DOHH2 (cell line): Measurements from ENCODE around the gene BMP6.

ENCODE experiments used
- H3F3A ChIP-seq: fragments of 200-600 bp; sonication (generic), shearing (Covaris generic); 2 replicates; pipeline ENCODE4 v1.6.0; 2016; ENCODE audit warnings: antibody characterized with exemption, mild to moderate bottlenecking; ENCODE audit not compliant: control insufficient read depth, insufficient read depth
- H3K27ac ChIP-seq: fragments of 200-600 bp; sonication (generic); 2 replicates; pipeline ENCODE4 v1.5.1; 2014; ENCODE audit warnings: low read depth, mild to moderate bottlenecking, low read length, moderate library complexity
- H3K27me3 ChIP-seq: fragments of 200-600 bp; sonication (generic); 2 replicates; pipeline ENCODE4 v1.6.1; 2014; ENCODE audit warnings: mild to moderate bottlenecking, low read length, mixed read lengths; ENCODE audit not compliant: control insufficient read depth
- H3K36me3 ChIP-seq: fragments of 200-600 bp; sonication (generic); 2 replicates; pipeline ENCODE4 v1.6.1; 2014; ENCODE audit warnings: mild to moderate bottlenecking, low read length, moderate library complexity, mixed read lengths; ENCODE audit not compliant: control insufficient read depth
- H3K4me1 ChIP-seq: fragments of 200-600 bp; sonication (generic); 2 replicates; pipeline ENCODE4 v1.6.1; 2014; ENCODE audit warnings: mild to moderate bottlenecking, low read length, mixed read lengths; ENCODE audit not compliant: control insufficient read depth
- H3K4me2 ChIP-seq: fragments of 200-600 bp; sonication (generic); 2 replicates; pipeline ENCODE4 v1.6.0; 2014; ENCODE audit warnings: mild to moderate bottlenecking, low read length, moderate library complexity
- H3K4me3 ChIP-seq: fragments of 200-600 bp; sonication (generic); 2 replicates; pipeline ENCODE4 v1.5.1; 2014; ENCODE audit warnings: mild to moderate bottlenecking, low read length, mixed read lengths
- H3K79me2 ChIP-seq: fragments of 200-600 bp; sonication (generic); 2 replicates; pipeline ENCODE4 v1.6.1; 2014; ENCODE audit warnings: mild to moderate bottlenecking, low read length, mixed read lengths; ENCODE audit not compliant: control insufficient read depth
- H3K9me2 ChIP-seq: fragments of 200-600 bp; sonication (generic); replicated peaks from 2 replicates; pipeline ENCODE4 v1.6.1; 2014; ENCODE audit warnings: mild to moderate bottlenecking, low read length, mixed read lengths; ENCODE audit not compliant: control insufficient read depth
- H3K9me3 ChIP-seq: fragments of 200-600 bp; sonication (generic); 2 replicates; pipeline ENCODE4 v1.6.1; 2014; ENCODE audit warnings: antibody characterized with exemption, low read length, mixed read lengths; ENCODE audit not compliant: control insufficient read depth, insufficient read depth
- H4K20me1 ChIP-seq: fragments of 200-600 bp; sonication (generic); 2 replicates; pipeline ENCODE4 v1.6.0; 2014; ENCODE audit warnings: low read depth, mild to moderate bottlenecking, antibody characterized with exemption, low read length, moderate library complexity; ENCODE audit not compliant: control insufficient read depth, insufficient read depth
- EZH2phosphoT487 ChIP-seq: fragments of 200-600 bp; sonication (generic); IDR thresholded peaks from 2 replicates; pipeline ENCODE4 v1.6.1; 2017; ENCODE audit warnings: borderline replicate concordance, mild to moderate bottlenecking, antibody characterized with exemption, low read length, moderate library complexity, mixed read lengths
- TF ChIP-seq, protein P1 (sequence below): fragments of 200-600 bp; sonication (generic); IDR thresholded peaks from one replicate; pipeline ENCODE4 v1.5.1; 2014; ENCODE audit warnings: antibody characterized with exemption, mild to moderate bottlenecking, low read depth, low read length; ENCODE audit not compliant: poor library complexity, severe bottlenecking

Gene BMP6

DNA sequence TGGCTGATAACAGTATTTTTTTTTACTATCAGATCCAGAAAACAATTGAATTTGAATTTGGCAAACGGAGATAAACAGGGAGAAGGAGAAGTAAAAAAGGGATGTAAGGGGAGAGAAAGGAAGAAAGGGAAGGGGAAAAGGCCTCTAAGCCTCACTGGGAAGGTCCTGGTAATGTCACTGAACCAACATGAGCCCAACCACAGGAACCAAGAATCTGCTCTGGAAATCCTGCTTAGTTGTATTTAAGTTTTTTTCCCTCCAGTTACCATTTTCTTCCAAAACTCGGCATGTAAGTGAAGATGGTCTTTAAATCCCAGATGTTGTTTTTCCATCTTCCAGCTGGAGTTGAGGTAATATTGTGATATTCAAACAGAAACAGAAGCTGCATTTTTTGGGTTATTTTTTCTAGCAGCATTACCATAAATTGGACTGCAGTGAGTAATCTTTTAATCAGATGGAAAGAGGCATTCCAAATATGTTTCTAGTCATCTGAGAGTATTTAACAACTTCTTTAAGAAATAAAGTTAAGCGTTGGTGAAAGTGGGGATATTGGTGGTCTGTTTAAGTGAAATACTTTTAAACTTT, 93.6 kb downstream of the BMP6 start:
- H3K4me2 ChIP-seq = no peak overlapping the region
- H3K79me2 ChIP-seq = no peaks in the 10 kb centered on the region

DNA sequence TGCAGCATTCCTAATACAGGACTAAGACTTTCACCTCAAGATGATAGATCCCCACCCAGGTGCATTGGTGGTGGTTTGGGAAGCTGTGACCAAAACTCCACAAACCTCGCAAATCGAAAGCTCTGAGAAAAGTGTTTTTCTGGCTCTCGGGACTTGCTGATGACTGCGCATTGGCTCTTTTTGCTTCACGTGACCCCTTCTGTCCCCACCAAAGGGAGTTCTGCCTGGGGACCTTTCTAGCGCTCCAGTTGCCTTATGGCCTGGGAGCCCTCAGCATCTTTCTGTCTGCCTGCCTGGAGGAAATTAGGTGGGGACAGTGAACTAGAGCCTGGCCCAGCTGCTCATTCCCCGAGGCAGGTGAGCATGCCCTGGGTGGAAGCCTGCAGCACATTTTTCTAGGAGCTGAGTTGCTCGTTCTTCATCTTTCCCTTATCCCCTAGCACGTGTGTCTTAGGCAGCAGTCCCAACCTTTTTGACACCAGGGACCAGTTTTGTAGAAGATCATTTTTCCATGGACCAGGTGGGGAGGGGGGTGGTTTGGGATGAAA, 94.5 kb downstream of the BMP6 start:
- Histone ChIP-seq H3K4me3 (no peak overlapping the region), H3K27me3 (no peaks in the 10 kb centered on the region), H3K4me1 (no peaks in the 10 kb centered on the region), H4K20me1 (no peaks in the 10 kb centered on the region), H3K79me2 (no peaks in the 10 kb centered on the region), H3K27ac (no peak overlapping the region), H3K9me2 (no peaks in the 10 kb centered on the region), H3K9me3 (no peaks in the 10 kb centered on the region), H3K4me2 (no peak overlapping the region), H3K36me3 (no peaks in the 10 kb centered on the region), H3F3A (no peaks in the 10 kb centered on the region)
- TF ChIP-seq, protein P1, sequence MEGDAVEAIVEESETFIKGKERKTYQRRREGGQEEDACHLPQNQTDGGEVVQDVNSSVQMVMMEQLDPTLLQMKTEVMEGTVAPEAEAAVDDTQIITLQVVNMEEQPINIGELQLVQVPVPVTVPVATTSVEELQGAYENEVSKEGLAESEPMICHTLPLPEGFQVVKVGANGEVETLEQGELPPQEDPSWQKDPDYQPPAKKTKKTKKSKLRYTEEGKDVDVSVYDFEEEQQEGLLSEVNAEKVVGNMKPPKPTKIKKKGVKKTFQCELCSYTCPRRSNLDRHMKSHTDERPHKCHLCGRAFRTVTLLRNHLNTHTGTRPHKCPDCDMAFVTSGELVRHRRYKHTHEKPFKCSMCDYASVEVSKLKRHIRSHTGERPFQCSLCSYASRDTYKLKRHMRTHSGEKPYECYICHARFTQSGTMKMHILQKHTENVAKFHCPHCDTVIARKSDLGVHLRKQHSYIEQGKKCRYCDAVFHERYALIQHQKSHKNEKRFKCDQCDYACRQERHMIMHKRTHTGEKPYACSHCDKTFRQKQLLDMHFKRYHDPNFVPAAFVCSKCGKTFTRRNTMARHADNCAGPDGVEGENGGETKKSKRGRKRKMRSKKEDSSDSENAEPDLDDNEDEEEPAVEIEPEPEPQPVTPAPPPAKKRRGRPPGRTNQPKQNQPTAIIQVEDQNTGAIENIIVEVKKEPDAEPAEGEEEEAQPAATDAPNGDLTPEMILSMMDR = no peak
- TF ChIP-seq EZH2phosphoT487 = no peak

More for the DNA sequence above, 93.6 kb downstream of the BMP6 start:
- no peaks in the 10 kb centered on the region for H3K9me2 ChIP-seq
- TF ChIP-seq, protein P1 = no peak
- no peak for TF ChIP-seq EZH2phosphoT487
- H3K27ac ChIP-seq = no peak overlapping the region
- H3K4me3 ChIP-seq = no peak overlapping the region
- H4K20me1 ChIP-seq = no peaks in the 10 kb centered on the region
- H3K9me3 ChIP-seq = no peaks in the 10 kb centered on the region
- no peaks in the 10 kb centered on the region for H3K36me3 ChIP-seq
- no peaks in the 10 kb centered on the region for H3F3A ChIP-seq
- no peaks in the 10 kb centered on the region for H3K4me1 ChIP-seq
- H3K27me3 ChIP-seq = no peaks in the 10 kb centered on the region

DNA sequence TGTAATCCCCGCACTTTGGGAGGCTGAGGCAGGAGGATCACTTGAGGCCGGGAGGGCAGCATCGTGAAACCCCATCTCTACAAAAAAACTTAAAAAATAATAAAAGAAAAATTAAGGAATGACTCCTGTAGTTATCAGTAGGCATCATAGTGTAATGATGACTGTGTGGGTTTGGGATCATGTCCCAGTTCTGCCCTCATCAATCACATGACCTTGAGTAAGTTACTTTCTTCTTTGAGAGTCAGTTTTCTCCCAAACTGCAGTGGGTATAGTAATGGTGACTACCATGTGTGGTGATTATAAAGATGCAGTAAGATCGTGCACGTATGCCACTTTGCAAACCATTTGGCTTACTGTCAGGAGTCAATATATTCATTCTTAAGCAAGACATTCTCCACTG, 95.5 kb downstream of the BMP6 start:
- no peaks in the 10 kb centered on the region for H3K79me2 ChIP-seq

More for the DNA sequence above, 95.5 kb downstream of the BMP6 start:
- no peaks in the 10 kb centered on the region for H3K36me3 ChIP-seq
- H3K27me3 ChIP-seq = no peaks in the 10 kb centered on the region
- TF ChIP-seq, protein P1 = no peak
- no peak for TF ChIP-seq EZH2phosphoT487
- no peaks in the 10 kb centered on the region for H3F3A ChIP-seq
- H3K4me1 ChIP-seq = no peaks in the 10 kb centered on the region
- H3K9me3 ChIP-seq = no peaks in the 10 kb centered on the region
- H3K9me2 ChIP-seq = no peaks in the 10 kb centered on the region
- H3K4me3 ChIP-seq = no peak overlapping the region
- H3K4me2 ChIP-seq = no peak overlapping the region
- no peak overlapping the region for H3K27ac ChIP-seq
- no peaks in the 10 kb centered on the region for H4K20me1 ChIP-seq
